HEK293T (cell line): ENCODE data around the gene TAOK3.

Experiments used
- ARNT ChIP-seq: fragments of 450-650 bp; IDR thresholded peaks from 2 replicates; pipeline ENCODE4 v1.6.1; 2017; ENCODE audit warnings: mild to moderate bottlenecking
- FOXM1 ChIP-seq: fragments of 450-650 bp; IDR thresholded peaks from 2 replicates; pipeline ENCODE4 v1.6.1; 2017; ENCODE audit warnings: mild to moderate bottlenecking, borderline replicate concordance
- PKNOX1 ChIP-seq: fragments of 450-650 bp; IDR thresholded peaks from 2 replicates; pipeline ENCODE4 v1.6.1; 2016
- SUZ12 ChIP-seq: fragments of 450-650 bp; IDR thresholded peaks from 2 replicates; pipeline ENCODE4 v1.6.1; 2016; ENCODE audit warnings: mild to moderate bottlenecking
- TARDBP ChIP-seq: fragments of 450-650 bp; IDR thresholded peaks from 2 replicates; pipeline ENCODE4 v1.6.1; 2016
- ZNF384 ChIP-seq: fragments of 450-650 bp; IDR thresholded peaks from 2 replicates; pipeline ENCODE4 v1.6.1; 2016

DNA sequence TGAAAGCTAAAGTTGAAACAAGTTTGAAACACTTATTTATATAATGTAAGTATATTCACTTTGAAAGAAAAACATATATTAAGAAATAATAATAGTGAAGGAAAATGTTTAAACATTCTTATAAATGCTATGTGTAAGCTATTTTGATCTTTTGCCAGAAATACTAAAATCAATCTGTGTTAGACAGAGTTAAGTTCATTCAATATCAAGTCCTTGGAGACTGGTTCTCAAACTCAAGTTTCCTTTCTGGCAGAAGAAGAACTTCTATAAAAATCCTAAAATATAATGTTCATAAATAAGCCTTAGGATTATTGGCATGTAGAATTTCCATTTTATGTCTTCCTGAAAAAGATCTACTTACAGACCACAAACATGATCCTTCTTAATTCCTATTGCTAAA is 45.3 kb downstream of the TAOK3 start:
- no peak for TF ChIP-seq SUZ12
- TF ChIP-seq ARNT = no peak
- no peak for TF ChIP-seq TARDBP
- no peak for TF ChIP-seq ZNF384
- no peak for TF ChIP-seq FOXM1
- no peak for TF ChIP-seq PKNOX1
